A549 (cell line): ENCODE results near the gene LTBP4.

Experiments used
- CEBPB ChIP-seq, 2 experiments: fragments of >200 bp in 1 of 2; sonication (Bioruptor Twin) in 1 of 2; formaldehyde crosslinking in 1 of 2; IDR thresholded peaks; 2 replicates each; pipeline ENCODE4 v1.6.1; 2012 to 2016
- EP300 ChIP-seq, 2 experiments: fragments of >200 bp; sonication (Bioruptor Twin); formaldehyde crosslinking; IDR thresholded peaks; 2 replicates in 1 of 2; 3 replicates in 1 of 2; pipeline ENCODE4 v1.6.1; 2016 to 2017
- JUNB ChIP-seq: fragments of >200 bp; sonication (Bioruptor Twin); formaldehyde crosslinking; IDR thresholded peaks from 2 replicates; pipeline ENCODE4 v1.6.1; 2016
- NR3C1 ChIP-seq: fragments of >200 bp; sonication (Bioruptor Twin); formaldehyde crosslinking; IDR thresholded peaks from 3 replicates; pipeline ENCODE4 v1.6.1; 2017
- PBX3 ChIP-seq: IDR thresholded peaks from 2 replicates; pipeline ENCODE4 v1.6.1; 2012
- POLR2A ChIP-seq: IDR thresholded peaks from 2 replicates; pipeline ENCODE4 v1.6.1; 2012; ENCODE audit warnings: mild to moderate bottlenecking, low read length
- POLR2AphosphoS2 ChIP-seq: conservative IDR thresholded peaks from 2 replicates; pipeline ENCODE4 v1.6.1; 2012; ENCODE audit warnings: low read length, improper control_type of control experiment, inconsistent platforms
- RAD21 ChIP-seq, 2 experiments: fragments of >200 bp in 1 of 2; sonication (Bioruptor Twin) in 1 of 2; formaldehyde crosslinking in 1 of 2; IDR thresholded peaks in 1 of 2; conservative IDR thresholded peaks in 1 of 2; 2 replicates in 1 of 2; 3 replicates in 1 of 2; pipeline ENCODE4 v1.6.1; 2012 to 2018; ENCODE audit warnings: inconsistent platforms in 1 of 2
- SMC3 ChIP-seq: fragments of >200 bp; sonication (Bioruptor Twin); formaldehyde crosslinking; IDR thresholded peaks from 3 replicates; pipeline ENCODE4 v1.6.1; 2018; ENCODE audit warnings: inconsistent platforms
- USF2 ChIP-seq: fragments of 450-650 bp; IDR thresholded peaks from 2 replicates; pipeline ENCODE4 v1.6.1; 2014; ENCODE audit warnings: antibody characterized with exemption
- ZNF302 ChIP-seq: fragments of 250-450 bp; sonication (Bioruptor Pico); IDR thresholded peaks from 2 replicates; pipeline ENCODE4 v1.9.0; 2021; ENCODE audit warnings: inconsistent platforms, mild to moderate bottlenecking, moderate library complexity
- TF ChIP-seq, protein P1 (sequence below): fragments of >200 bp; sonication (Bioruptor Twin); formaldehyde crosslinking; IDR thresholded peaks from 3 replicates; pipeline ENCODE4 v1.5.1; 2016

DNA sequence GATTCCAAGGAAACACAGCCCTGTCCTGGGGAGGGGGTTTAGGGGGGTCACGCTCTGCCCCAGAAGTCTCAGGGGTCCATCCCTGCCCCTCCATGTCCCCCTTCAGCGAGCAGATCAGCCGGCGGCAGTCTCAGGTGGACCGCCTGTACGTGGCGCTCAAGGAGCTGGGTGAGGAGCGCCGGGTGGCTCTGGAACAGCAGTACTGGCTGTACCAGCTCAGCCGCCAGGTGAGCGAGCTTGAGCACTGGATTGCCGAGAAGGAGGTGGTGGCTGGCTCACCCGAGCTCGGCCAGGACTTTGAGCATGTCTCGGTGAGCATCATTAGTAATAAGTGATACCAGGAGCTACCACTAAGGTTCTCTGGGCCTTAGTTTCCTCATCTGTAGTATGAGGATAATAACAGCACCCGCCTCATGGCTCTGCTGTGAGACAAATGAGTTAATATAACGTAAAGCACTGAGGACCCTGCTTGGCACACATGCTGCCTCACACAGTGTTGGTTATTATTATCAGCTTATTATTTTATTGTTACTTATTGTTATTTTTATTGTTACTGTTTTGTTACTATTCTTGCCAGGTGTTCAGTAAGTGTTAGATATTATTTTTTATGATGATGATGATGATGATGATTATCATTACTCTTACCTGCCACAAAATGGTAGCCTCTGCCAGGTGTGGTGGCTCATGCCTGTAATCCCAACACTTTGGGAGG is 45.0 kb upstream of the LTBP4 start:
- TF ChIP-seq, protein P1, sequence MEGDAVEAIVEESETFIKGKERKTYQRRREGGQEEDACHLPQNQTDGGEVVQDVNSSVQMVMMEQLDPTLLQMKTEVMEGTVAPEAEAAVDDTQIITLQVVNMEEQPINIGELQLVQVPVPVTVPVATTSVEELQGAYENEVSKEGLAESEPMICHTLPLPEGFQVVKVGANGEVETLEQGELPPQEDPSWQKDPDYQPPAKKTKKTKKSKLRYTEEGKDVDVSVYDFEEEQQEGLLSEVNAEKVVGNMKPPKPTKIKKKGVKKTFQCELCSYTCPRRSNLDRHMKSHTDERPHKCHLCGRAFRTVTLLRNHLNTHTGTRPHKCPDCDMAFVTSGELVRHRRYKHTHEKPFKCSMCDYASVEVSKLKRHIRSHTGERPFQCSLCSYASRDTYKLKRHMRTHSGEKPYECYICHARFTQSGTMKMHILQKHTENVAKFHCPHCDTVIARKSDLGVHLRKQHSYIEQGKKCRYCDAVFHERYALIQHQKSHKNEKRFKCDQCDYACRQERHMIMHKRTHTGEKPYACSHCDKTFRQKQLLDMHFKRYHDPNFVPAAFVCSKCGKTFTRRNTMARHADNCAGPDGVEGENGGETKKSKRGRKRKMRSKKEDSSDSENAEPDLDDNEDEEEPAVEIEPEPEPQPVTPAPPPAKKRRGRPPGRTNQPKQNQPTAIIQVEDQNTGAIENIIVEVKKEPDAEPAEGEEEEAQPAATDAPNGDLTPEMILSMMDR = no peak
- TF ChIP-seq EP300 (IDR thresholded peaks at IDR 0.05) (no peak), USF2 (no peak), POLR2A (no peak), CEBPB (IDR thresholded peaks at IDR 0.05) (no peak), PBX3 (no peak), NR3C1 (no peak), JUNB (no peak), RAD21 (conservative IDR thresholded peaks at IDR 0.05 in 1 of 2, IDR thresholded peaks at IDR 0.05 in 1 of 2) (no peak), SMC3 (no peak), POLR2AphosphoS2 (no peak), ZNF302 (CRISPR knock-in tag) (no peak)
